Activated T-helper 2 cell treated with anti-CD3 and anti-CD28 coated beads, Interferon-gamma antibody, Interleukin-2, Interleukin-4, amounts not matched to agents 10 μg/mL and 5 μg/mL and 100 μg/mL, durations not matched to agents 14 hours and 24 hours and 36 hours (primary cell): Measurements from ENCODE around the gene KLHDC8B. TPM values are rescaled to one million over a fixed set of nuclear protein-coding genes. Genes with fewer than 3 reads are reported as not detected.

Experiments
- DNase-seq: peaks from one replicate; pipeline ENCODE4 v3.0.0; 2021; ENCODE audit warnings: low spot score
- H3K27ac Mint-ChIP-seq: one replicate; pipeline ENCODE4 v1.8.0; 2021; ENCODE audit warnings: mixed read lengths
- H3K27me3 Mint-ChIP-seq: one replicate; pipeline ENCODE4 v1.8.0; 2021; ENCODE audit warnings: low read depth, mixed read lengths
- H3K36me3 Mint-ChIP-seq: one replicate; pipeline ENCODE4 v1.8.0; 2021; ENCODE audit warnings: low read depth, mixed read lengths
- H3K4me1 Mint-ChIP-seq: one replicate; pipeline ENCODE4 v1.8.0; 2021; ENCODE audit warnings: low read depth, mixed read lengths
- H3K4me3 Mint-ChIP-seq: one replicate; pipeline ENCODE4 v1.8.0; 2021; ENCODE audit warnings: low read depth, mild to moderate bottlenecking, moderate library complexity, mixed read lengths
- H3K9me3 Mint-ChIP-seq: one replicate; pipeline ENCODE4 v1.8.0; 2021; ENCODE audit warnings: mixed read lengths
- intact Hi-C: fragments of 100-400 bp; cut with micrococcal nuclease; formaldehyde crosslinking; loops from one replicate; pipeline ENCODE4 v1.15.1; 2023
- total RNA-seq: library from RNA; stranded (reverse); gene quantifications from 2 replicates; pipeline ENCODE4 v1.2.3, GENCODE V29; 2022

KLHDC8B gene
- total RNA-seq = 2.5 and 2.6 TPM in 2 replicates

DNA sequence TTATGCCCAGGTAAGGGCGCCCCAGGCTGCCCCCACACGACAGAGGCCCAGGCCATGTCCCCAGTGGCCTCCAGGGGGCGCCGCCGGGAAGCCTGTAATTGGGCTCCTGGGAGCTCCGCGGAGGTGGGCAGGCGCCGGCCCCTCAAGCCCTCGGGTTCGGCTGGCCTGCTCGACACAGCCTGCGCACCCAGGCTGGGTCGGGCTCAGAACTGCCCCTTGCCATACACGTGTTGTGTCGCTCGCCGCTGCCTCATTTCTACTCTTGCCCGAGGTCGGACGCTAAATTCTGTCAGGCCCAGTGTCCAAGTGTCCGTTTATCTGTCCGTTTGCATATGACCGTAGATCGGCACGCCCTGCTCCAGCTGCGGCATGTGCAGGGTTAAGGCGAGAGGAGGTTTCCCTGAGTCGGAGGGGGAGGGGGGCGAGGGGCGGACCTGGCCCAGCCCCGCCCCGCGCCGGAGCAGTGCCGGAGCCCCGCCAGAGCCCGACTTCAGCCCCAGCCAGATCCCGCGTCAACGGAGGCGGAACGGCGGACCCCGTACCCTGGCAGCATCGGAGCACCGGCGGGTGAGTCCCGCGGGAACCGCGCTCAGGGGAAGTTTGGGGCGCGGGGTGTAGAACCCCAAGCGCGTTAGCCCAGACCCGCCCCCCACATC, at the start of gene KLHDC8B:
Gene KLHDC8B (plus strand): TSS at position 480 of the 656 bp plus-strand sequence. CDS start 1,172 bp downstream, outside the sequence.
- peaks cover 6% of the 10 kb centered on the region for H3K36me3 Mint-ChIP-seq
- H3K27ac Mint-ChIP-seq = peak within 1 kb of the TSS; percentile 48
- no peaks in the 10 kb centered on the region for H3K9me3 Mint-ChIP-seq
- H3K4me3 Mint-ChIP-seq = peak within 1 kb of the TSS; percentile 84
- peaks cover 8% of the 10 kb centered on the region for H3K4me1 Mint-ChIP-seq
- DNase-seq = peak; percentile 73
- H3K27me3 Mint-ChIP-seq = no peaks in the 10 kb centered on the region
- intact Hi-C loops = loop anchor here (1.0 to 10.0 kb wide), 2 partner anchors 104 to 278 kb away; partner anchors contain the start of gene C3orf62

GRCh38 chr3:49122022-49122421, 49.4 kb upstream of the KLHDC8B start:
- DNase-seq = no peak
- H3K27me3 Mint-ChIP-seq = no peaks in the 10 kb centered on the region
- peak overlapping the region; percentile 40 for H3K4me3 Mint-ChIP-seq
- intact Hi-C loops = loop anchor here (5.0 kb wide), 1 partner anchor 45 kb away; the partner anchor contains the start of gene CCDC71
- H3K9me3 Mint-ChIP-seq = no peaks in the 10 kb centered on the region
- peaks cover 22% of the 10 kb centered on the region for H3K36me3 Mint-ChIP-seq
- H3K27ac Mint-ChIP-seq = peak overlapping the region; percentile 3
- peaks cover 11% of the 10 kb centered on the region for H3K4me1 Mint-ChIP-seq

DNA sequence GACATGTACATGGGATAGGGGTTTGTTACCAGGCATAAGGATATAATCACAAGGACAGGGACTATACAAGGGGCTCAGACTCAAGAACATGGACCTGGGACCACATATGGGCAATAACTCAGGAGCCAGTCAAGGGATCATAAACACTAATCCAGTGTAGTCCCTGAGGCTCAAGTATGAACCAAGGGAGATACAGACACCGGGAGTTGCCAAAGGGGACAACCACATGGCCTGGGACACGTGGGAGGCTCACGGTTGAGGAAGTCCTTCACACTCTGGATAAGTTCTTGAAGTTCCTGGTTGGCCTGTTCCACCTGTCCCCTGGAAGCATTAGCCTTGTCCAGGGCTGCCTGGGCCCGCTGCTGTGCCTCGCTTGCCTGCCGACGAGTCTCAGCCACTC, 48.9 kb upstream of the KLHDC8B start:
- H3K27ac Mint-ChIP-seq = no peak overlapping the region
- no peak overlapping the region for H3K4me3 Mint-ChIP-seq
- intact Hi-C loops = loop anchor here (5.0 kb wide), 1 partner anchor 45 kb away; the partner anchor contains the start of gene CCDC71
- peaks cover 11% of the 10 kb centered on the region for H3K4me1 Mint-ChIP-seq
- H3K27me3 Mint-ChIP-seq = no peaks in the 10 kb centered on the region
- H3K9me3 Mint-ChIP-seq = no peaks in the 10 kb centered on the region
- H3K36me3 Mint-ChIP-seq = peaks cover 19% of the 10 kb centered on the region
- DNase-seq = no peak

DNA sequence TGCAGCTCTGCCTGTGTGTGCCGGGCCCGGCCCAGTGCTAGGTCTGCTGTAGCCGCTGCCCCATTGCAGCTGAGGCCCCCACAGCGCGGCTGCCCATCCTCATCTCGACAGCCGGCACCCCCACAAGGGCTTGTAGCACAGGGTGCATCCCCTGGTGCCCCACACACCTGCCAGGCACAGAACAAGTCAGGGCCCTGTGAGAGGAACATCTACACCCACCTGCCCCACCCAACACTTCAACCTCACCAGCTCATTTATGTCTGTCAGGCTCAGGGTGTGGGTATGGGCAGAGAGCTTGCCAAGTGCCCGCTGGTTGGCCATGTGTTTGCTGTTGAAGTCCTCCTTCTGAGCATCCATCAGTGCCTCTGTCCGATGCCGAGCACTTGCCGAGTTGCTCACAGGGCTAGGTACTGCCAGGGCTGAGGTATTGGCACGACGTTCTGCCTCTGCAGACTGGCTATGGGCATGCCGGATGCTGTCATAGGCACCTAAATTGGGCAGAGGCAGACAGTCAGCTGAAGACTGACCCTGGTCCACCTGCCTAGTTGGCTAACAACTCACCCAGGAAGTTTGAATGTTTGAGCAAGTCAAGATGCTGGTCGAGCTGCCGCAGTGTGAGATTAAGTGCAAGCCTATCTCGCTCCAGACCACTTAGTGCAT, 48.4 kb upstream of the KLHDC8B start:
- intact Hi-C loops = loop anchor here (5.0 kb wide), 1 partner anchor 44 kb away; the partner anchor contains the start of gene CCDC71
- DNase-seq = no peak
- H3K36me3 Mint-ChIP-seq = peaks cover 13% of the 10 kb centered on the region

DNA sequence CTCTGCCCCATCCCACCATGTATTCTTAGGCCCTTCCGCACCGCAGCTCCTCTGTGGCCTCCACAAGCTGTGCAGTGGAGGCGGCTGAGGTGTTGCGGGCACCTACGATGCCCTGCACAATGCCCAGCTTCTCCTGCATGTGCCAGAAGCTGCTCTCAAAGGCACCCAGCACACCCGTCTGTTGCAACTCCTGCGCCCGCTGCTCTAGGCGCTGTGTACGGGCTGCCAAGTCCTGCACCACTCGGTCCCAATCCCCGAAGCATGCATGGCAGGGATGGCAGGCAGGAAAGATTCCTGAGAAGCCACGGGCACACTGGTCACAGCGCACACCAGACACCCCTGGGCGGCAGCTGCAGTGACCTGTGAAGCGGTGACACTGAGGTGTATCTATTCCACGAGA, 47.7 kb upstream of the KLHDC8B start:
- Mint-ChIP-seq H3K4me1 (peaks cover 11% of the 10 kb centered on the region), H3K27me3 (no peaks in the 10 kb centered on the region), H3K27ac (no peak overlapping the region), H3K9me3 (no peaks in the 10 kb centered on the region), H3K36me3 (peaks cover 10% of the 10 kb centered on the region), H3K4me3 (no peak overlapping the region)
- no peak for DNase-seq
- intact Hi-C loops = loop anchor here (5.0 kb wide), 1 partner anchor 44 kb away; the partner anchor contains the start of gene CCDC71

More for the DNA sequence above, 48.4 kb upstream of the KLHDC8B start:
- Mint-ChIP-seq H3K27me3 (no peaks in the 10 kb centered on the region), H3K9me3 (no peaks in the 10 kb centered on the region), H3K4me3 (no peak overlapping the region), H3K4me1 (peaks cover 11% of the 10 kb centered on the region), H3K27ac (no peak overlapping the region)

DNA sequence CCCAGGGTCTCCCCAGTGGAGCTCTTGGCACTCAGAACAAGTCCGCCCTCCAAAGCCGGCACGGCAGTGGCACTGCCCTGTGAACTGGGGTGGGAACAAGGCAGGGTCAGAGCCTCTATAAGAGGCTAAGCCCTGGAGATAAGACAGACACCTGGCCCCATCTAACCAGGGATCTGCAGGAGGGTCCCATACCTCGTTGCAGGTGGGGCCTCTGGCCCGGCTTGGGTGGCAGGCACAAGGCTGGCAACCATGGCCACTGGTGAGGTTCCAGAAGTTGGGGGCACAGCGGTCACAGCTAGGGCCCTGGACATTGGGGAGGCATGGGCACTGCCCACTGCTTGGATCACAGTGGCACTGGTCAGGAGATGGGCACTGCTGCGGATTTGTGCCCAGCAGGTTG, 47.2 kb upstream of the KLHDC8B start:
- no peaks in the 10 kb centered on the region for H3K9me3 Mint-ChIP-seq
- H3K36me3 Mint-ChIP-seq = peaks cover 5% of the 10 kb centered on the region
- intact Hi-C loops = loop anchor here (5.0 kb wide), 1 partner anchor 43 kb away; the partner anchor contains the start of gene CCDC71
- no peaks in the 10 kb centered on the region for H3K27me3 Mint-ChIP-seq
- H3K4me3 Mint-ChIP-seq = no peak overlapping the region
- H3K27ac Mint-ChIP-seq = no peak overlapping the region
- no peak for DNase-seq
- H3K4me1 Mint-ChIP-seq = peaks cover 8% of the 10 kb centered on the region

GRCh38 chr3:49124991-49125670, 46.3 kb upstream of the KLHDC8B start:
- Mint-ChIP-seq H3K4me1 (no peaks in the 10 kb centered on the region), H3K9me3 (no peaks in the 10 kb centered on the region), H3K36me3 (no peaks in the 10 kb centered on the region), H3K27ac (no peak overlapping the region), H3K4me3 (no peak overlapping the region), H3K27me3 (no peaks in the 10 kb centered on the region)
- intact Hi-C loops = loop anchor here (5.0 kb wide), 1 partner anchor 42 kb away; the partner anchor contains the start of gene CCDC71
- DNase-seq = no peak

DNA sequence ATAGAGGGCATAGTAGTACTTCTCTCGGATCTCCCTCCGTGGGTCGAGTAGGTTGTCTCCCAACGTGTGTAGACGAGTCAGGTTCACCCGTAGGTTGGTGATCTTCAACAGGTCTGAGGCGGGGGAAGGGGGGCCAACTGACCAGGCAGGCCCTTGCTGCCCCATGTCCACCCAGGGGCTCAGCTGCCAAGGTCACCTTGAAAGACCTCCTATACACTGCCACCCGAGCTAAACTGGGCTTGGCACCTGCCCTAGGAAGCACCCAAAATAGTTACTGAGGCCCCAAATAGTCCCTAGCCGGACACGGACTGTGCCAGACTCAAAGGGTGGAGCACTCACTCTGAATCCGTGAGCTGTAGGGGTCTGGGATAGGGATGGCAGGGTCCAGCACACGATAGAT, 40.4 kb upstream of the KLHDC8B start:
- intact Hi-C loops = no loop called here
- peaks cover 1% of the 10 kb centered on the region for H3K4me1 Mint-ChIP-seq
- peaks cover 7% of the 10 kb centered on the region for H3K27me3 Mint-ChIP-seq
- no peaks in the 10 kb centered on the region for H3K36me3 Mint-ChIP-seq
- no peak overlapping the region for H3K27ac Mint-ChIP-seq
- no peak for DNase-seq
- no peak overlapping the region for H3K4me3 Mint-ChIP-seq
- no peaks in the 10 kb centered on the region for H3K9me3 Mint-ChIP-seq

GRCh38 chr3:49131576-49131975, 39.8 kb upstream of the KLHDC8B start:
- DNase-seq = no peak
- Mint-ChIP-seq H3K27me3 (peaks cover 7% of the 10 kb centered on the region), H3K27ac (no peak overlapping the region), H3K36me3 (no peaks in the 10 kb centered on the region), H3K4me3 (no peak overlapping the region), H3K9me3 (no peaks in the 10 kb centered on the region), H3K4me1 (peaks cover 1% of the 10 kb centered on the region)
- intact Hi-C loops = no loop called here

GRCh38 chr3:49132073-49132436, 39.3 kb upstream of the KLHDC8B start:
- Mint-ChIP-seq H3K27ac (no peak overlapping the region), H3K4me3 (no peak overlapping the region), H3K36me3 (no peaks in the 10 kb centered on the region), H3K9me3 (no peaks in the 10 kb centered on the region), H3K4me1 (peaks cover 1% of the 10 kb centered on the region), H3K27me3 (peaks cover 7% of the 10 kb centered on the region)
- intact Hi-C loops = no loop called here
- no peak for DNase-seq

DNA sequence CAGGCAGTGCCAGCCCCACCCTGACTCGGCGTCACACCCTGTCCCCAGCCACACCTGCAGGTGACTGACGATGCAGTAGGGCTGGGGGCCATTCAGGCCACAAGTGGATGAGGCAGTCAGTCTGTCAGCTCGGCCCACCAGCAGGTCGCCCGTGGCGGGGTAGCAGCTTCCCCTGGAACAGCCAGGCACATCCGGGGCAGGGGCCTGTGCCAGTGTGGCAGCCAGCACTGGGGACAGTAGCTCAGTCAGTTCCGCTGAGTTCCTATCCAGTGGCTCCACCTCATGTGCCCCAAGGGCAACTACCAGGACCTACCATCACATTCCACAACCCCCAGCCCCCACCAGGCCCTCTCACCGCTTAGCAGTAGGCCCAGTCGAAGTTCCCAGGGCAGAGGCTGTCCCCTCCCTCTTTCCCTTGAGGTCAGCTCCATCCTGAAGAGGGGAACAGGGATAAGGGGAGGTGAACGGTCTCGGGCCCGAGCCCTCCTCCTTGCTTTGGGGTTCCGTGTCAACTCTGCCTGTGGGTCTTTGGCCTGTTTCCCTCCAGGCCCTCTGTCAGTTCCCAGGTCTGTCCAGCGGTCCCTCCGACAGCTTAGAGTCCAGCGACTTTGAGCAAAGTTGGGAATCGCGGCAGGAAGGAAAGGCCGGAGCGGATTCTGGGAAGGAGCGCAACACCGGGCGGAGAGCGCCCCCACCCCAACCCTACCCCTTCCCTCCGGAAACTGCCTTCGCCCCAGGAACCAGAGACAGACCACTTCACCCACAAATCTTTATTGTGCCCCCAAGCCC, 38.8 kb upstream of the KLHDC8B start, which contains the start of gene LAMB2:
Gene LAMB2 (minus strand): TSS at position 614 of the 789 bp plus-strand sequence. CDS start 183 bp downstream, at position 431.
- Mint-ChIP-seq H3K27me3 (peaks cover 10% of the 10 kb centered on the region), H3K36me3 (no peaks in the 10 kb centered on the region), H3K27ac (no peak within 1 kb of the TSS), H3K4me1 (peaks cover 1% of the 10 kb centered on the region), H3K4me3 (no peak within 1 kb of the TSS), H3K9me3 (no peaks in the 10 kb centered on the region)
- intact Hi-C loops = no loop called here
- no peak for DNase-seq
